Small intestine (tissue), 16 donors: ENCODE results near the gene ZNF791. TPM values are rescaled to one million over a fixed set of nuclear protein-coding genes. Genes with fewer than 3 reads are reported as not detected.
A peak's percentile ranks its signal among the peaks of the same experiment; 100 is the strongest.
"Not testable (repeated sequence)": the region's sequence is repeated elsewhere in the genome, so short reads cannot be mapped to it uniquely, and the experiment has no call there.

Source experiments
- DNase-seq, 2 donors: peaks; one replicate each; pipeline versions ENCODE4 v3.0.0 to v3.0.0-alpha.2; 2013
- FAIRE-seq: peaks from 2 replicates; lab custom pipeline; 2012; peaks lifted over from hg19 to GRCh38; lab: Jason Lieb, UNC
- H3K27ac ChIP-seq, 3 donors: one replicate each; pipeline ENCODE4 v1.5.1; 2013; ENCODE audit warnings: low read length in 2 of 3, mild to moderate bottlenecking in 2 of 3, control low read depth in 1 of 3, inconsistent platforms in 1 of 3, low read depth in 1 of 3, moderate library complexity in 1 of 3
- H3K27me3 ChIP-seq, 3 donors: one replicate each; pipeline ENCODE4 v1.6.1; 2013; ENCODE audit warnings: low read length in 3 of 3, inconsistent platforms in 1 of 3; ENCODE audit not compliant: control insufficient read depth in 3 of 3, insufficient read depth in 3 of 3
- H3K36me3 ChIP-seq, 3 donors: one replicate each; pipeline ENCODE4 v1.6.1; 2013; ENCODE audit warnings: low read length in 3 of 3, inconsistent platforms in 1 of 3, low read depth in 1 of 3, mild to moderate bottlenecking in 1 of 3, moderate library complexity in 1 of 3; ENCODE audit not compliant: control insufficient read depth in 3 of 3, insufficient read depth in 2 of 3
- H3K4me1 ChIP-seq, 3 donors: one replicate each; pipeline ENCODE4 v1.6.1; 2013; ENCODE audit warnings: low read length in 2 of 3, inconsistent platforms in 1 of 3, low read depth in 1 of 3, mild to moderate bottlenecking in 1 of 3, moderate library complexity in 1 of 3; ENCODE audit not compliant: control insufficient read depth in 3 of 3, insufficient read depth in 2 of 3
- H3K4me3 ChIP-seq, 3 donors: one replicate each; pipeline ENCODE4 v1.5.1; 2013; ENCODE audit warnings: low read length in 3 of 3, control low read depth in 1 of 3, inconsistent platforms in 1 of 3, low read depth in 1 of 3, mild to moderate bottlenecking in 1 of 3, moderate library complexity in 1 of 3
- H3K9me3 ChIP-seq, 2 donors: one replicate each; pipeline ENCODE4 v1.6.1; 2013; ENCODE audit warnings: low read depth in 1 of 2, low read length in 1 of 2; ENCODE audit not compliant: control insufficient read depth in 2 of 2, insufficient read depth in 1 of 2
- WGBS, 3 donors: extraction: QIAGEN DNeasy Blood & Tissue Kit; methylation state at CpG; one replicate each; pipeline ENCODE4 v1.1.7; 2013; 5-methylcytosine and 5-hydroxymethylcytosine counted together
- long read RNA-seq, 10 donors: transcript quantifications; one replicate each; lab custom pipeline, GENCODE V29; 2026
- polyA plus RNA-seq, 4 donors: library from polyadenylated mRNA; stranded (reverse) in 3 of 4; unstranded in 1 of 4; fragments of 200-250 nt in 3 of 4; fragments of 120-200 nt in 1 of 4; gene quantifications; one replicate each; pipeline versions ENCODE4 v1.2.1 to v1.2.3, GENCODE V29; 2013
- donor health status: healthy with polysubstance abuse.
- donor health status: control.
- donor health status: control.
- donor health status: Bipolar disorder and iron deficiency.
- donor health status: healthy.

ZNF791 gene
- 10 to 100 TPM in 1 of 4 donors, 1 to 10 TPM in 3; 4.7 to 17.7 (median 5.8) TPM for polyA plus RNA-seq
- long read RNA-seq, donor 1: 0 reads
- long read RNA-seq, donor 2, full-length matches to known transcripts: 3 of 1,053 reads
- long read RNA-seq, donor 2, partial matches to known transcripts: 1,050 of 1,053 reads
- long read RNA-seq, donor 2, other reads (novel, unspliced or antisense): 0 of 1,053 reads
- long read RNA-seq, donor 3, full-length matches to known transcripts: 3 of 3 reads
- long read RNA-seq, donor 3, partial matches to known transcripts: 0 of 3 reads
- long read RNA-seq, donor 3, other reads (novel, unspliced or antisense): 0 of 3 reads
- long read RNA-seq, donor 4: 0 reads
- long read RNA-seq, donor 5, partial matches to known transcripts: 949 of 949 reads
- long read RNA-seq, donor 5, other reads (novel, unspliced or antisense): 0 of 949 reads
- long read RNA-seq, donor 6, full-length matches to known transcripts: 2 of 1,674 reads
- long read RNA-seq, donor 6, partial matches to known transcripts: 1,672 of 1,674 reads
- long read RNA-seq, donor 6, other reads (novel, unspliced or antisense): 0 of 1,674 reads
- long read RNA-seq, donor 7, full-length matches to known transcripts: 7 of 3,654 reads
- long read RNA-seq, donor 7, partial matches to known transcripts: 3,647 of 3,654 reads
- long read RNA-seq, donor 7, other reads (novel, unspliced or antisense): 0 of 3,654 reads
- long read RNA-seq, donor 8, partial matches to known transcripts: 296 of 296 reads
- long read RNA-seq, donor 8, other reads (novel, unspliced or antisense): 0 of 296 reads
- long read RNA-seq, donor 9: 0 reads
- long read RNA-seq, donor 10, full-length matches to known transcripts: 6 of 1,956 reads
- long read RNA-seq, donor 10, partial matches to known transcripts: 1,950 of 1,956 reads
- long read RNA-seq, donor 10, other reads (novel, unspliced or antisense): 0 of 1,956 reads

DNA sequence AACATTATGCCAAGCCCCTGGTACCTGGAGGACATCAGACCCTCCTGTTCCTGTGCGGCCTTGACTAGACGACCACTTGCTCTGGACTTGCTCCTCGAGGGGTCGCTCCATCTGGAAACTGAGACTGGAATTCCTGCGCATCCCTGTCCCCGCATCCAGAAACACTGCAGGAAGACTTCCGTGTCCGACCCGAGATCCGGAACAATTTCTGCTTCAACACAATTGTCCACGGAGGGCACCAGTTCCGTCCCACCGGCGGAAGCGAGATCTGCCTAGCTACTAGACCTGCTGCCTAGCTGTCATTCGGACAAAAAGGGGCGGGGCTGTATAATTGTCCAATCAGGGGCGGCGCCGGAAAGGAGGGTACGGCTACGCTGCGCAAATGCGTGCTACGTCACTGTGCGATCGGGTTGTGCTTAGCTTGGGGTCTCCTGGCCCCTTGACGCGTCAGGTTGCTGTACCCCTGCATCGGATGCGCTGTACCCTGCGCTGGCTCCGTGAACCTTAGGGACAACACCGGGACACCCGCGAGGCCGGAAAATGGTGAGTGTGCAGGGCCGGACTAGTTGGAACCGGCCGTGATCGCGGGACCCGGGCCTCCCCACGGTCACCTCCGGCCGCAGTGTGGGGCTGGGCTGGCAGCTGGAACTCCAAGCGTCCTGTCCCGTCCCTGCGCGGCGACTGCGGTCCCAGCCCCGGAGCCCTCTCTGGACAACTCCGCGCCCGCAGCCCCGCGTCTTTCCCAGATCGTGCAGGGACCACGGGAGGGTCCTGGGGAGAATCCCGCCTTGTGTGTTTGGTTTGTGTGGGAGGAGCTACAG is at the start of gene ZNF791, which contains the start of gene ZNF490:
ZNF791 (plus strand) TSS at position 381 of the 821 bp plus-strand sequence; CDS start at position 541, 160 bp downstream.
ZNF490 (minus strand) TSS at position 274 of the 821 bp plus-strand sequence; CDS start at position 141, 133 bp downstream.
- H3K27me3 ChIP-seq: no peaks in the 10 kb centered on the region
- peaks cover 0 to 5% (median under 1%) of the 10 kb centered on the region in 3 donors for H3K4me1 ChIP-seq
- peak within 1 kb of the TSS; percentile 87 to 100 (median 99) for H3K4me3 ChIP-seq
- H3K9me3 ChIP-seq: no peaks in the 10 kb centered on the region
- H3K27ac ChIP-seq: peak within 1 kb of the TSS; percentile 95 to 100 (median 99)
- no peak for FAIRE-seq
- DNase-seq: peak; percentile 99
- 0% methylated on average over 59 to 61 of the region's 61 CpGs for WGBS, 3 donors
- peaks cover 1 to 39% (median 5%) of the 10 kb centered on the region in 3 donors for H3K36me3 ChIP-seq

DNA sequence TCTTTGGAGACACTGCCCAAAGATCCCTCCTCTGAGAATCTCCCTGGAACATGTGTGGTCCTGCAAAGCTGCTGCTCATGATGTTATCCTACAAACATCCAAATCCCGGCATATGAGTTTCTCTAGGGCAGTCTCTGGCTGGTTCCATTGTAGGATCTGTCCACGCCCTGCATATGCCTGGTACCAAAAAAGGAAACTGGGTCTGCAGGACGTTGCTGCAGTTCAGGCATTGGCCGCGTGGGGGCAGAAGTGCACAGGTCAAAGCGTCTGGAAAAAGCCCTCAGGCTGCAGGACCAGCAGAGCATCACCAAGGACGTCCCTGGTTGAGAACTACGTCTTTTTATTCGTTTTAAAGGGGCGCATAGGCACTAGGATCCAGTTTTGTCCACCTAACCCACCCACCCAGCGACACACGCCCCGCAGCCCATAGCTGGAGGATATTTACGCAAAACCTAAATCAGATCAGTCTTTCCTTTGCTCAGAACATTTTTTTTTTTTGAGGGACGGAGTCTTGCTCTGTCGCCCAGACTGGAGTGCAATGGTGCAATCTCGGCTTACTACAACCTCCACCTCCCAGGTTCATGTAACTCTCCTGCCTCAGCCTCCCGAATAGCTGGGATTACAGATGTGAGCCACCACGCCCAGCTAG is 46.6 kb upstream of the ZNF791 start:
- H3K27ac ChIP-seq: no peak overlapping the region
- no peaks in the 10 kb centered on the region for H3K36me3 ChIP-seq
- peak; percentile 84 to 91 for DNase-seq
- FAIRE-seq: no peak
- no peak overlapping the region for H3K4me3 ChIP-seq
- no peaks in the 10 kb centered on the region for H3K9me3 ChIP-seq
- H3K27me3 ChIP-seq: no peaks in the 10 kb centered on the region
- no peaks in the 10 kb centered on the region for H3K4me1 ChIP-seq
- 20 to 21% (median 21%) methylated on average over 19 of the region's 19 CpGs for WGBS, 3 donors

DNA sequence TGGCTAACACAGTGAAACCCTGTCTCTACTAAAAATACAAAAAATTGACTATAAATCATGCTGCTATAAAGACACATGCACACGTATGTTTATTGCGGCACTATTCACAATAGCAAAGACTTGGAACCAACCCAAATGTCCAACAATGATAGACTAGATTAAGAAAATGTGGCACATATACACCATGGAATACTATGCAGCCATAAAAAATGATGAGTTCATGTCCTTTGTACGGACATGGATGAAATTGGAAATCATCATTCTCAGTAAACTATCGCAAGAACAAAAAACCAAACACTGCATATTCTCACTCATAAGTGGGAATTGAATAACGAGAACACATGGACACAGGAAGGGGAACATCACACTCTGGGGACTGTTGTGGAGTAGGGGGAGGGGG is 44.3 kb upstream of the ZNF791 start:
- FAIRE-seq, H3K27me3 ChIP-seq, H3K9me3 ChIP-seq, H3K4me3 ChIP-seq, H3K36me3 ChIP-seq, H3K27ac ChIP-seq, H3K4me1 ChIP-seq, DNase-seq: not testable (repeated sequence)
- 81 to 99% (median 90%) methylated on average over 5 of the region's 5 CpGs for WGBS, 3 donors

DNA sequence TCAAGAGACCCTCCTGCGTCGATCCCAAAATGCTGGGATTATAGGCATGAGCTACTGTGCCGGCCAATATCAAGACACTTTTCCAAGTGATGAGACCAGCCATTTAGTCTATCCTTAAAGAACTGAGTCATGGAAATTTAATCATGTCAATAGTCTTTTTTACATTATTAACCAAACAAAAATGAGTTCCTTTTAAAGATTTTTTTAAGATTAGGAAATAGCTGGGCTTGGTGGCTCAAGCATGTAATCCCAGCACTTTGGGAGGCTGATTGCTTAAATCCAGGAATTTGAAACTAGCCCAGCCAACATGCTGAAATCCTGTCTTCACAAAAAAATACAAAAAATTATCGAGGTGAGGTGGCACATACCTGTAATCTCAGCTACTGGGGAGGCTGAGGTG is 42.8 kb upstream of the ZNF791 start:
- no peak for FAIRE-seq
- 87 to 93% (median 91%) methylated on average over 4 of the region's 4 CpGs for WGBS, 3 donors
- H3K9me3 ChIP-seq: no peaks in the 10 kb centered on the region

DNA sequence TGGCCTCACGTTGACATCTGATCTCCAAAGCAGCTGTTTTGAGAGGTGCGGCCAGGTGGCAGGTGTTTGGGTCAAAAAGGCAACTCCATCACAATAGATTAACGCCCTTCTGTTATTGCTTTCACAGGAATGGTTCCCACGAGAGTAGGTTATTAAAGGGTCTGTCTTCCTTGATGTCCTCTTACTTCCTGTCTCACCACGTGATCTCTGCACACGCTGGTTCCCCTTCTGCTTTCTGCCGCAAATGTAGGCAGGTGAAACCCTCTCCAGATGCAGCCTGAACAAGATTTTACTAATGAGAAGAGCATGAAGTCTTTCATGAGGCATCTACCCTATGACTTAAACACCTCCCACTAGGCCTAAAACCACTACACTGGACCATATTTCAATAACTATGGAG is 36.7 kb upstream of the ZNF791 start:
- 27 to 44% (median 44%) methylated on average over 7 of the region's 7 CpGs for WGBS, 3 donors
- DNase-seq (no peak), FAIRE-seq (no peak)
- no peak overlapping the region for H3K27ac ChIP-seq
- H3K36me3 ChIP-seq: peaks cover 0 to 16% (median 2%) of the 10 kb centered on the region in 3 donors
- H3K9me3 ChIP-seq: peaks cover 0 to 17% of the 10 kb centered on the region in 2 donors
- H3K4me3 ChIP-seq: no peak overlapping the region
- H3K4me1 ChIP-seq: peaks cover 0 to 9% (median 0%) of the 10 kb centered on the region in 3 donors
- no peaks in the 10 kb centered on the region for H3K27me3 ChIP-seq

More for the DNA sequence above, 42.8 kb upstream of the ZNF791 start:
- Histone ChIP-seq H3K4me3 (no peak overlapping the region), H3K4me1 (peaks cover 0 to 9% (median 0%) of the 10 kb centered on the region in 3 donors), H3K27me3 (no peaks in the 10 kb centered on the region), H3K27ac (no peak overlapping the region), H3K36me3 (no peaks in the 10 kb centered on the region)
- no peak for DNase-seq

DNA sequence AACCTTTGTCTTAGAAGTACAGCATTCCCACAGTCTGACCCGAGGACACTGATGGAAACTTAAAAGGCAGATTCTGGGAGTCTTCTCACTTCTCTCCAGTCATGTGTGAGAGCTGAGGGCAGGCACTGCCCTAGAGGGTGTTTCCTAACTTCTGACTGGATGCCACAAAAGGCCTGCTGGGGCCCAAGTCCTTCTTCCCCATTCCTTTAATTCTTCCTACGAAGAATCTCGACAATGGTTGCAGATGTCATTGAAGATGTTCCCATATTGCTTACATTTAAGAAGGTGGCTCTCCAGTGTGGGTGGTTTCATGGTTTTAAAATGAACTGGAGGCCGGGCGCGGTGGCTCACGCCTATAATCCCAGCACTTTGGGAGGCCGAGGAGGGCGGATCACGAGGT is 32.1 kb upstream of the ZNF791 start:
- DNase-seq (no peak), FAIRE-seq (no peak)
- H3K9me3 ChIP-seq: peaks cover 5 to 54% of the 10 kb centered on the region in 2 donors
- peaks cover 12 to 38% (median 32%) of the 10 kb centered on the region in 3 donors for H3K36me3 ChIP-seq
- WGBS, 3 donors: 97 to 99% (median 97%) methylated on average over 10 of the region's 10 CpGs
- no peak overlapping the region for H3K4me3 ChIP-seq
- H3K27ac ChIP-seq: no peak overlapping the region
- H3K27me3 ChIP-seq: no peaks in the 10 kb centered on the region
- H3K4me1 ChIP-seq: no peaks in the 10 kb centered on the region

DNA sequence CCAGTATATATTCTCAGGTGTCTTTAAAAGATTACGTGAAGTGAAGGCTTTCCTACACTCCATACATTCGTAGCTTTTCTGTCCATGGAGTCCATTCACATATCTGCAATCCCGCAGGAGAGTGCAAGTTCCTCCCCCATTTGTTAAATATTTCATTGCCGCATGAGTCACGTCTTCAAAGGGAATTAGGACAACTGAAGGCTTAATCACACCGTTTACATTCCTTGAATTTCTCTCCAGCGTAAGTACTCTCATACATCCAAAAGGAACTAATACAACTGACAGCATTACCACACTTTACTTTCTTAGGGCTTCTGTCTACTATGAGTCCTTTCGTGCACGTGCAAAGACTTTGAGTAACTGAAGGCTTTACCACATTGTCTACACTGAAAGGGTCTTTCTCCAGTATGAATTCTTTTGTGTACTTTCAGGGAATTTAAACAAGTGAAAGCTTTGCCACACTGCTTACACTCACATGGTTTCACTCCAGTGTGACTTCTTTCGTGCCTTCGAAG is 30.5 kb upstream of the ZNF791 start:
- Histone ChIP-seq H3K36me3 (peaks cover 12 to 38% (median 32%) of the 10 kb centered on the region in 3 donors), H3K27me3 (no peaks in the 10 kb centered on the region), H3K27ac (no peak overlapping the region), H3K4me1 (no peaks in the 10 kb centered on the region), H3K4me3 (no peak overlapping the region), H3K9me3 (peaks cover 5 to 54% of the 10 kb centered on the region in 2 donors)
- WGBS, 3 donors: 89 to 97% (median 96%) methylated on average over 11 of the region's 11 CpGs
- no peak for FAIRE-seq
- DNase-seq: no peak
